Neuronal stem cell (in vitro differentiated cells): ENCODE measurements around the gene CCDC179.

ENCODE experiments used
- DNase-seq: peaks from one replicate; pipeline ENCODE4 v3.0.0-alpha.2; 2013; ENCODE audit warnings: low spot score
- H2AFZ ChIP-seq: one replicate; pipeline ENCODE4 v1.6.1; 2013; ENCODE audit warnings: mild to moderate bottlenecking, low read length, inconsistent platforms
- H2AK5ac ChIP-seq: 2 replicates; pipeline ENCODE4 v1.6.1; 2013; ENCODE audit warnings: low read depth, mild to moderate bottlenecking, inconsistent platforms, low read length, moderate library complexity, mixed read lengths
- H2BK120ac ChIP-seq: 2 replicates; pipeline ENCODE4 v1.6.1; 2013; ENCODE audit warnings: low read depth, mild to moderate bottlenecking, inconsistent platforms, low read length, moderate library complexity, mixed read lengths
- H2BK12ac ChIP-seq: one replicate; pipeline ENCODE4 v1.6.1; 2013; ENCODE audit warnings: low read length, inconsistent platforms
- H2BK15ac ChIP-seq: 2 replicates; pipeline ENCODE4 v1.6.1; 2013; ENCODE audit warnings: mild to moderate bottlenecking, low read length, inconsistent platforms, mixed read lengths
- H2BK5ac ChIP-seq: one replicate; pipeline ENCODE4 v1.6.1; 2013; ENCODE audit warnings: inconsistent platforms, mild to moderate bottlenecking, low read length, moderate library complexity
- H3K14ac ChIP-seq: one replicate; pipeline ENCODE4 v1.6.1; 2013; ENCODE audit warnings: low read length, inconsistent platforms
- H3K18ac ChIP-seq: 2 replicates; pipeline ENCODE4 v1.6.1; 2013; ENCODE audit warnings: low read length, inconsistent platforms
- H3K23ac ChIP-seq: 2 replicates; pipeline ENCODE4 v1.6.1; 2013; ENCODE audit warnings: low read depth, mild to moderate bottlenecking, mixed read lengths, low read length, inconsistent platforms; ENCODE audit not compliant: poor library complexity
- H3K27ac ChIP-seq: replicated peaks from 3 replicates; pipeline ENCODE4 v1.5.1; 2013; ENCODE audit warnings: low read length, inconsistent platforms
- H3K27me3 ChIP-seq, 3 experiments: 2 replicates each; pipeline ENCODE4 v1.6.1; 2013; ENCODE audit warnings: low read length in 3 of 3, mild to moderate bottlenecking in 2 of 3, inconsistent platforms in 1 of 3, low read depth in 1 of 3, mixed read lengths in 1 of 3, moderate library complexity in 1 of 3; ENCODE audit not compliant: control insufficient read depth in 3 of 3, insufficient read depth in 3 of 3
- H3K36me3 ChIP-seq, 2 donors: replicated peaks in 1 of 2; 2 replicates each; pipeline ENCODE4 v1.6.1; 2013; ENCODE audit warnings: low read length in 2 of 2; ENCODE audit not compliant: control insufficient read depth in 2 of 2, insufficient read depth in 2 of 2
- H3K4ac ChIP-seq: 2 replicates; pipeline ENCODE4 v1.6.1; 2013; ENCODE audit warnings: inconsistent platforms, mild to moderate bottlenecking, low read length, moderate library complexity
- H3K4me1 ChIP-seq, 2 donors: 1 replicate in 1 of 2; 2 replicates in 1 of 2; pipeline ENCODE4 v1.6.1; 2013; ENCODE audit warnings: low read length in 2 of 2, low read depth in 1 of 2; ENCODE audit not compliant: control insufficient read depth in 2 of 2, insufficient read depth in 1 of 2
- H3K4me2 ChIP-seq: one replicate; pipeline ENCODE4 v1.6.1; 2013; ENCODE audit warnings: mild to moderate bottlenecking, low read length, inconsistent platforms; ENCODE audit not compliant: insufficient read depth, poor library complexity, severe bottlenecking
- H3K4me3 ChIP-seq, 2 donors: 2 replicates each; pipeline ENCODE4 v1.5.1; 2013; ENCODE audit warnings: low read length in 2 of 2, mild to moderate bottlenecking in 2 of 2, inconsistent platforms in 1 of 2, moderate library complexity in 1 of 2
- H3K79me1 ChIP-seq: one replicate; pipeline ENCODE4 v1.6.1; 2013; ENCODE audit warnings: low read depth, mild to moderate bottlenecking, inconsistent platforms, low read length, moderate library complexity
- H3K9ac ChIP-seq: one replicate; pipeline ENCODE4 v1.6.1; 2013; ENCODE audit warnings: mild to moderate bottlenecking, low read depth, low read length, inconsistent platforms; ENCODE audit not compliant: poor library complexity
- H3K9me3 ChIP-seq, 2 donors: replicated peaks in 1 of 2; 2 replicates each; pipeline versions ENCODE3 to v1.6.1; 2013; ENCODE audit warnings: low read length in 2 of 2, mild to moderate bottlenecking in 2 of 2, inconsistent platforms in 1 of 2, low read depth in 1 of 2, mixed read lengths in 1 of 2, moderate library complexity in 1 of 2; ENCODE audit not compliant: control insufficient read depth in 2 of 2, insufficient read depth in 1 of 2
- H4K8ac ChIP-seq: one replicate; pipeline ENCODE4 v1.6.1; 2013; ENCODE audit warnings: low read depth, mild to moderate bottlenecking, inconsistent platforms, low read length, moderate library complexity
- H4K91ac ChIP-seq: one replicate; pipeline ENCODE4 v1.6.1; 2013; ENCODE audit warnings: low read length, low read depth, mild to moderate bottlenecking, inconsistent platforms; ENCODE audit not compliant: poor library complexity
- WGBS, 2 donors: extraction: QIAGEN DNeasy Blood & Tissue Kit; methylation state at CpG; one replicate each; pipeline ENCODE4 v1.1.7; 2013; ENCODE audit warnings: missing lambda C conversion rate in 2 of 2, mixed read lengths in 1 of 2; ENCODE audit not compliant: insufficient read length in 2 of 2, insufficient replicate concordance in 1 of 2; ENCODE audit errors: extremely low coverage in 2 of 2; 5-methylcytosine and 5-hydroxymethylcytosine counted together

CCDC179 gene

DNA sequence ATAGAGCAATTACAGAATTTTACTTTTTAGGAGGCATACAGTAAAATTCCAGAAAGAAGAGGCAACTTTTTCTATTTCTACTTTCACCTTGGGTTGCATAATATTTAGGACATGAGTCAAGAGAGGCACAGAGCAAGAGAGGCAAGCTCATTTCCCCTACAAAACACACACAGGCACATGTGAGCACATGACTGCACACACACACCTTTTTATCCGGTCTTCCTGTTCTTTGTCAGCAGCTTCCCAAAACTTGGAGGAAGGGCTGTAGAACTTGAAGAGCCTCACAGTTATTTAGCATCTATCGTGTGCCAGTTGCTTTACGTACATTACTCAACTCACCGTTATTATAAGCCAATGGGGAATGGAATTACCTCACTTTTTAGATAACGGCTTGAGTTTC is 37.8 kb upstream of the CCDC179 start:
- Histone ChIP-seq H3K4me3 (no peak overlapping the region), H3K4me1 (peaks cover 0 to 3% of the 10 kb centered on the region in 2 donors), H3K9me3 (no peaks in the 10 kb centered on the region), H3K36me3 (no peaks in the 10 kb centered on the region), H3K27ac (no peak overlapping the region), H3K23ac (no peak overlapping the region), H3K79me1 (no peaks in the 10 kb centered on the region), H2AFZ (no peak overlapping the region), H2BK12ac (no peak overlapping the region), H2AK5ac (no peak overlapping the region), H3K18ac (no peak overlapping the region), H4K8ac (no peak overlapping the region), H4K91ac (no peak overlapping the region), H3K4ac (no peak overlapping the region), H3K9ac (no peak overlapping the region), H3K14ac (no peak overlapping the region), H2BK15ac (no peak overlapping the region), H2BK5ac (no peak overlapping the region), H3K27me3 (no peaks in the 10 kb centered on the region), H2BK120ac (no peak overlapping the region), H3K4me2 (no peak overlapping the region)
- no peak for DNase-seq
- WGBS, 2 donors, result no CpG with 5 or more reads among the region's 5 CpGs

DNA sequence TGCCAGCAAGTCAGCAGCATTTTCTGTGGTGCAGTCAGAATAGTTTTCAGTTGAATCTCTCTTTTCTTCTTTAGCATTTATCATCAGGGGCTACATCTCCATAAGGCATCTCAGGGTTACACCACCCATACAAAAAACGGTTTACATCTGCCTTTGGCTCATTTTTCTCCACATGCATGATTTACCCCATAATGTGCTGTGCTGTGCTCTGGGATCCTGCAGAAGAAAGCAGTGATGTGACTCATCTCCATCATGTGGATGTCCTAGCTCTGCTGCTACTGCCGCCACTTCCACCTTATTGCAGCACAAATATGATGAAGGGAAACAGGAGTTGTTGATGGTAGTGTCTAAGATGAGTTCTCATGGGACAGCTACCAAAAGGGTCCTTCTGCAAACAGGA is 30.0 kb upstream of the CCDC179 start:
- H4K91ac ChIP-seq, result no peak overlapping the region
- H4K8ac ChIP-seq, result no peak overlapping the region
- H2BK12ac ChIP-seq, result no peak overlapping the region
- no peak overlapping the region for H2BK120ac ChIP-seq
- H3K4me2 ChIP-seq, result no peak overlapping the region
- no peak overlapping the region for H3K14ac ChIP-seq
- H3K79me1 ChIP-seq, result no peaks in the 10 kb centered on the region
- H2AK5ac ChIP-seq, result no peak overlapping the region
- H3K4ac ChIP-seq, result no peak overlapping the region
- no peaks in the 10 kb centered on the region for H3K4me1 ChIP-seq
- no peak overlapping the region for H3K9ac ChIP-seq
- H3K9me3 ChIP-seq, result no peaks in the 10 kb centered on the region
- no CpG with 5 or more reads among the region's 2 CpGs for WGBS, 2 donors
- no peak overlapping the region for H3K18ac ChIP-seq
- H2BK5ac ChIP-seq, result no peak overlapping the region
- no peaks in the 10 kb centered on the region for H3K36me3 ChIP-seq
- no peak overlapping the region for H3K27ac ChIP-seq
- no peak overlapping the region for H3K4me3 ChIP-seq
- DNase-seq, result no peak
- H3K27me3 ChIP-seq, result no peaks in the 10 kb centered on the region
- H2BK15ac ChIP-seq, result no peak overlapping the region
- H2AFZ ChIP-seq, result no peak overlapping the region
- H3K23ac ChIP-seq, result no peak overlapping the region

DNA sequence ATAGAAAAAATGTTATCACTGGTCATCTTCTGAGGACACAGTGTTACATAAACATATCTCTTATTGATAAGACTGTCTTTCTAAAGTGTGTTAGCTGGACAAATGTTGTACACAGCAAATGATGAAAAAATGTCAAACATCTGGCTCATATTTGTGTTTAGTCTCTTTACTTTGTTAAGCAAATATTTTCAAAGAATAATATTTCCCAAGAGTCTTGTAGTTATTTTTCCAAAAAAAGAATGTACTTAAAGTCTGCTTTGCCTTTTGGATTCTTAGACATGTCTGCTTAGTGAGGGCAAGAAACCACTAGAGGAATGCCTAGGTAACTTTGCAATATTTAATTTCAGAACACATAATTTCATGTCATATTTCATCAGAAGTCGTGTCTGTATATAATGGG is 23.9 kb upstream of the CCDC179 start:
- no peaks in the 10 kb centered on the region for H3K9me3 ChIP-seq
- DNase-seq, result no peak
- no peak overlapping the region for H2AK5ac ChIP-seq
- no peaks in the 10 kb centered on the region for H3K4me1 ChIP-seq
- H2BK120ac ChIP-seq, result no peak overlapping the region
- H3K27ac ChIP-seq, result no peak overlapping the region
- no peaks in the 10 kb centered on the region for H3K79me1 ChIP-seq
- WGBS, 2 donors, result no CpG with 5 or more reads among the region's 1 CpG
- no peak overlapping the region for H3K4ac ChIP-seq
- no peak overlapping the region for H3K4me3 ChIP-seq
- no peaks in the 10 kb centered on the region for H3K27me3 ChIP-seq
- no peak overlapping the region for H2AFZ ChIP-seq
- H2BK5ac ChIP-seq, result no peak overlapping the region
- H3K9ac ChIP-seq, result no peak overlapping the region
- no peak overlapping the region for H3K4me2 ChIP-seq
- no peaks in the 10 kb centered on the region for H3K36me3 ChIP-seq
- no peak overlapping the region for H2BK12ac ChIP-seq
- no peak overlapping the region for H3K18ac ChIP-seq
- no peak overlapping the region for H4K91ac ChIP-seq
- H3K23ac ChIP-seq, result no peak overlapping the region
- H3K14ac ChIP-seq, result no peak overlapping the region
- no peak overlapping the region for H4K8ac ChIP-seq
- no peak overlapping the region for H2BK15ac ChIP-seq

DNA sequence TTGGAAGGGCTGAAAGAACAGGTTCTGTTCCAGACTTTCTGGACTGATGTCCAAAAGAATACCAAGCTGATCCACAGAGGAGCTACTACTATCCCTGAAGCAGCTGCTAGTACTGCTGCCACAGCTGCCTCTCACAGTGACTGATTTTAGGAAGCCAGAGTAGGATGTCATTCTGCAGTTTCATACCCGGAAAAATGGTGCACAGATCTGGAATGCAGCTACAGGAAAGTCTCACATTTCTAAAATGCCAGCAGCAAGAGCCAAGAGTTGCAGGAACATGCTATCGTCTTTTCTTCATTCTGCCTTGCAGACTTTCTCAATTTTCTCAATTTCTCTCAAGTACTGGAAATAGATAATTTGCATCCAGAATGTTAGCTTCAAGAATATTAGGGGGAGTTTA is 19.4 kb upstream of the CCDC179 start:
- Histone ChIP-seq H2BK5ac (no peak overlapping the region), H3K9me3 (no peaks in the 10 kb centered on the region), H4K8ac (no peak overlapping the region), H2AK5ac (no peak overlapping the region), H3K9ac (no peak overlapping the region), H2BK12ac (no peak overlapping the region), H3K4me2 (no peak overlapping the region), H3K18ac (no peak overlapping the region), H3K14ac (no peak overlapping the region), H2BK15ac (no peak overlapping the region), H3K27me3 (no peaks in the 10 kb centered on the region), H2BK120ac (no peak overlapping the region), H4K91ac (no peak overlapping the region), H3K23ac (no peak overlapping the region), H3K4me1 (no peaks in the 10 kb centered on the region), H3K27ac (no peak overlapping the region), H2AFZ (no peak overlapping the region), H3K4ac (no peak overlapping the region), H3K36me3 (no peaks in the 10 kb centered on the region), H3K79me1 (no peaks in the 10 kb centered on the region), H3K4me3 (no peak overlapping the region)
- no peak for DNase-seq
- no CpG with 5 or more reads among the region's 2 CpGs for WGBS, 2 donors
